KG1 (cell line): ENCODE data around the gene PRG2.
A peak's percentile ranks its signal among the peaks of the same experiment; 100 is the strongest.

Source experiments
- DNase-seq: peaks from one replicate; lab custom pipeline; 2025; lab: John Stamatoyannopoulos, UW

Gene PRG2, protein sequence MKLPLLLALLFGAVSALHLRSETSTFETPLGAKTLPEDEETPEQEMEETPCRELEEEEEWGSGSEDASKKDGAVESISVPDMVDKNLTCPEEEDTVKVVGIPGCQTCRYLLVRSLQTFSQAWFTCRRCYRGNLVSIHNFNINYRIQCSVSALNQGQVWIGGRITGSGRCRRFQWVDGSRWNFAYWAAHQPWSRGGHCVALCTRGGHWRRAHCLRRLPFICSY

DNA sequence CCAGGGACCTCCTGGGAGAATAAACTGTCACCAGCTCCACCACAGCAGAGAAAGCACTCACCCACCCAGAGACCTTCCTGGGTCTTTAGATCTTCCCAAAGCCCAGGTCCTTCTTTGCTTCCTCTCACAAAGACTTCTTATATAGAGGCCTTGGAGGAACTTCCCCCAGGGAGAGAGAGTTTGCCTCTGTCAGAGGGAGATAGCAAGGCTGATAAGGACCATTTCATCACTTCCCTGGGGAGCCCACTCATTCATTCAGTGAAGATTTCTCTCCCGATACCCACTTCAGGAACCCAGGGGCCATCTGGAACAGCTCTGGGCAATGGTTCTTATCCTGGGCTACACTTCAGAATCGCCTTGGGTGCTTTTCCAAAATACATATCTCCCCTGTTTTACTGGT lies at the start of gene PRG2:
TSS of gene PRG2 (minus strand) at position 116 of the 400 bp plus-strand sequence. CDS start 706 bp downstream, outside the sequence.
- DNase-seq = no peak

DNA sequence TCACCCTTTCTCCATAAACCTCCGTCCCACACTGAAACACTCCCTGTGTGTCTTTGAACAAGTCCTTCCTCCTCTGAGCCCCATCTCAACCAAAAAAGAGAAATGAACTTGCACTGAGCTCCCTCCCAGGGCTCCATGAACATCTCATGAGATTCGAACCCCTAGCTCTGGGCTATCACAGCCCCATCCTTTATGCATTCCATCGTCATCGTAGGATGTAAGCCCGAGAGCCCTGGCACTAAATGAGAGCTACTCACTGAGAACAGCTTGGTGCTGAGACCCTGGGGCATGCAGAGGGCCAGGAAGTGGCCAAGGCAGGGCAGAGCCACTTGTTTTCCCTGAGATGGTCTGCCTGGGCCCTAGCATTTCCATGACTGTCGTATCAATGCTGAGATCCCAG lies 49.3 kb upstream of the PRG2 start:
- DNase-seq = no peak

DNA sequence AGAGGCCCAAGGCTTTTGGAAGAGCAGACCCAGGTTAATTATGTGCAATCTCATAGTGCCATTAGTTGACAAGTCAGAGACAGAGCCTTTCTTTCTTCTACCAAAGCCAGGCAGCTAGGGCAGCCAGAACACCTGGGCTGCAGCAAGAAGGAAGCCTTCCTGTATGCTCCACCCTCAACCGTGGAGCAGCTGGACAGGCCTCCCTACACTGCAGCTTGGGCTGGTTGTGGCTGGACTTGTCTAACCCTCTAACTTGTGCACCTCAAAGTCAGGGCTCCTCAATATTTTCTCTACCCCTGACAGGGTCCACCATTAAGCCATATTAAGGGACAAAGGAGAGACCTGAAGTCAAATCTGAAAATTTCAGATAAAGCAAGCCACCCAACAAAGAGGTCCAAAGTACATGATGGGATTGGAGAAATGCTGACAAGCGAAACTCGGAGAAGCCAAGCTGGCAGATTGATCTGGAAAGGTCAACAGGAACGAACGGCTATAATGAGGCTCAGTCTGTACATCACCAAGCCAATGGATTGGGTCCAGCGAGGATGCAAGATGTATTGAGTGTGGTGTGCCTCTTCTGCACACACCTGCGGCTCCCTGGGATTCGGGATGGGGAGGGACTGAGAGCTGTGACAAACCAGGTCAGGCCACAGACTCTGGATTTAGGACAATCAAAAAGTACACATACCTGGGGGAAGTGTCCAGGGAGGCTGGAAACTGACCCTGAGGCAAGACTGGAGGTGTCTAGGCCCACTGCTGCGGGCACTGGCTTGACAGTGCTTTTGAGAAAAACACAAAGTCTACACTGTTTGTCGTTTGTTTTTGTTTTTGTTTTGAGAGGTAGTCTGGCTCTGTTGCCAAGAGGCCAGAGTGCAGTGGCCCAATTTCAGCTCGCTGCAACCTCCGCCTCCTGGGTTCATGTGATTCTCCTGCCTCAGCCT lies 48.2 kb upstream of the PRG2 start:
- DNase-seq = no peak

DNA sequence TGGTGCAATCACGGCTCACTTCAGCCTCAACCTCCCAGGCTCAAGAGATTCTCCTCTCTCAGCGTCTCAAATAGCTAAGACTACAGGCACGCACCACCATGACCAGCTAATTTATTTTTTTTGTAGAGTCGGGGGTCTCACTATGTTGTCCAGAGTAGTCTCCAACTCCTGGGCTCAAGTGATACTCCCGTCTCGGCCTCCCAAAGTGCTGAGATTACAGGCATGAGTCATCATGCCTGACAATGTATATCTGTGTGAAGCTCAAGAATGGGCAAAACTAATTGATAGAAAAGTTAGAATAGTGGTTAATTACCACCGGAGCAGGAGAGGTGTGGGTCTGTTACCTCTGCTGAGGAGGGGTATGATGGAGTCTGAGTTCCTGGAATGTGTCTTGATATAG lies 45.6 kb upstream of the PRG2 start:
- DNase-seq = no peak

DNA sequence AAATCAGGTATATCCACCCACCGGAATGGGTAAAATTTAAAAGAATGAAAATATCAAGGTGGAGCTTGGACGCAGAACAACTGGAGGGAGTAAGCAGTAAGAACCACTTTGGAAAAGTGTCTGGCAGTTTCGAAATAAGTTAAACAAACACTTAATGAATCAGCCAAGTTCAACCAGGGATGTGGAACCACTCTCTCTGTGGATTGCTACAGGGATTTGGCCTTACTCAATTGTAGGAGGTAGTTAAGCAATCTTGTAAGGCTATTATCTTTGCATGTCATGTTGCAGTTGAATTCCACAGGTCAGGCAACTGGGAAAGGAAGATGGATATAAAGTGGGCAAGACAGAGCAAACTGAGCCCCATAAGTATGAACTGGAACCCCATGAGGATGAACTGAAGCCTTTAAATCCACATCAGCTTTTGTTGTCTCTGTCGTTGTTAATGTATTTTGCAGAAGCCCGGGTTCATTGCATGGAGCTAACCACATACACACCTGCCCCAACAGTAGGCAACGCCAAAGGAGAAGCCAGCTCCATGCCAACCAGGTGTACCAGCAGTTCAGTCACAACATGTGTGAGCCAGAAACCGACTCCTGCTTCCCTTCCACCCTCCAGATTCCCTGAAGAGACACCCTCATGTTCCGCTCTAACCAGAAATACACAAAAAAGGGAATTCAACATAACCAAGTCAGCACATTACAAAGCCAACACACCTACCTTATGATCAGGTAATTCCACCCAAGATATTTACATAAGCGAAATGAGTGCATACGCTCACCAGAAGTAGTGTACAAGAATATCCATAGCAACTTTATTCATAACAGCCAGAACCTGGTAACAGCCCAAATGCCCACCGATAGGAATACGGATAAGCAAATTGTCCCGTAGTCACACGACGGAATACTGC lies 44.4 kb upstream of the PRG2 start:
- DNase-seq = no peak

DNA sequence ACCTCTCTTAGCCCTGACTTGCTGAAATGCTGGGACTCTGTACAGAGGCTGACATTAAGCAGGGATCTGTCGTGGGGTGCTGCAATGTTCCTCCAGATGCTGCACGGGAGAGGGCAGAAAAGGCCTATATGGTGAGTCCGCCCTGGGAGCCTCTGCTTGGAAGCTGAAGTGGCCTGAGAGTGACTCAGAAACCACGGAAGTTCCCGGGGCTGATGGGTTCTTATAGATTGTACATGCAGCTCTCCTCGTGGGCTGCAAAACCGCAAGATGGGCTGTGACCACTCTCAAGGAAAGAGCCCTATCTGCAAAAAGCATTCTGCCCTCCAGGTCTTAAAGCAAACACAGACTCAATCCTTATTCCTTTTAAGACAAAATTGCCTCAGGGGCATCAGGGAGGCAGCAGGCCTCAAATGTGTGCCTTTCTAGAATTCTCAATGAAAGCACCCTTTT lies 42.3 kb upstream of the PRG2 start:
- peak; percentile 87 for DNase-seq

DNA sequence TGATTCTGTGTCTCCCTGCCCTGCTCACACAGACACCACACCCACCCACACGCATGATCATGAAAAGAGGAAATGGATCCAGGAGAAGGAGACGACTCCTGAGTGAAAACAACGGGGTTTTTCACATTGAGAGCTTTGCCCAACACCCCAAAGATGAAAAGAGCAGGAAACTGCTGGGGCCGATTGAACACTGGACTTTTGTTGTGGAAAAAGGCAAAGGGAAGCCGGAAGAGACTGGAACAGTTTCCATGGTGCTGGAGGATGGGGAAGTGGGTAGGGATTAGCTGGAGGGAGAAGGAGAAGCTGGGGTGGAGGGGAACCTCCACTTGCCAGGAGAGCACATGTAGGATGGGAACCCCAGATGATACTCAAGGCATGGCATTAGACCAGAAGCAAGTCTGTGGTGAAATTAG lies 41.7 kb upstream of the PRG2 start:
- no peak for DNase-seq

DNA sequence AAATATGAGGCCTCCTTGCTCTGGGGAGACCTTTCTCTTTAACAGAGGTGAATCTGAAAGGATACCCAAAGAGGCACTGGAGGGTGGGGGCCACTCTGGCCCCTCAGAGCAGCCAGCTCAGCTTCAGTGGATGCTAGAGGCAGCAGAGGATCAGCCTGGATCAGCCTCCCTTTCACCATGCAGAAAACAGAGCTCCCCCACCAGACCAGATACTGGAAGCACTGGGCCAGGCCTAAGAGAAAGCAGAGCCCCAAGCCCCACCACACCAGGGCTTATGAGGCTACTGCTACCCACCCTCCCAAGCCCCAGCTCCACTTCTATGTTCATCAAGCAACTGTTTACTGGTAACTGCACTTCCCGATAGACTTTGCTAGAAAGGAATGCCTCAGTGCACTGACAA lies 40.5 kb upstream of the PRG2 start:
- peak; percentile 25 for DNase-seq

DNA sequence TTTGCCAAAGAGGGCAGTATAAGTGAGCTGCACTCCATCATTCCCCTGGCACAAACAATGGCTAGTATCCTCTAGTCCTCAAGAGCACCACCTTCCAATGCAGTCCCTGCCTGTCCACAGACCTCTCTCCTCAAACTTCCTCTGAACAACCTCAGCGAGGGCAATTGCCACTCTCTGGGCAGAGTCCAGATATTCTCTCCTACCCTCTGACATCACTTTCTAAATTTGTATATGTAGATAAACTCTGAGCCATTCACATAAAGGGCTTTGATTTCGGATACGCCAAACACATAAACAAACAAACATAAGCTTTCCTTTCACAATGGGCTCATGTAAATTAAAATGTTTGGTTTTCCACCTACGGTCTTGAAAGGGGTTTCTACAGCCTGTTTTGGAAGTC lies 39.5 kb upstream of the PRG2 start:
- no peak for DNase-seq

DNA sequence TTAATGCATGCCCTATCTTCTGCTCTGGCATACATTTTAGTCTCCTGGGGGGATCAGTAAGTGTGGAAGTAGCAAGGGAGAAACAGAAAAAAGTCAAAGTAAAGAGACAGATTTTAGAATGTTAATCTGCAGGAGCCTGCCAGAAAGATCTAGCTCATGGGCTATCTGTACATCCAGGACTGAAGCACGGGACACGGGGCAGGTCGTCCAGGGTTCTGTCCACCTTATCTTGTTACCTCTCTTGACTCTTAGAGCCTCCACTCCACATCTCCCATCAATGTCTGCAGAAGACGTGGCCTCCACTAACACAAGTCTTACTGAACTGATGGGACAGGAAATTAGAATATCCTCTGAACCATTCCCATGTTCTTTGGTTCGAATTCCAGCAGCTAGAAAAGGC lies 38.2 kb upstream of the PRG2 start:
- DNase-seq = no peak

DNA sequence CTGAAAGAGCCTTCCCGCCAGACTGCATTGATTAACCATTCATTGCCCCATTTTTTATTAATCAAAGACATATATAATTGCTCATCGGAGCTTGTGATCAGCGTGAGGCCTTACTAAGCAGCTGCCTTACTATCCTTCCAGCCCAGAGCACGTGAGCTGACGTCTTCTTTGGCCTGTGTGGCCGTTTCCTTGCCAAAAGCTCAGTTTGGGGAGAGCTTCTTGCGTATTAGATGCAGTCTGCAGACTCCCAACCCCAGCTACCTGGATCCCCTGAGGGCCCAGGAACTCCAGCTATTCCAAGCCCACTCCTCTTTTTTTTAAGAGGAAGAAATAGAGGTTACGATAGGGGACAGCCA lies 37.3 kb upstream of the PRG2 start:
- no peak for DNase-seq

DNA sequence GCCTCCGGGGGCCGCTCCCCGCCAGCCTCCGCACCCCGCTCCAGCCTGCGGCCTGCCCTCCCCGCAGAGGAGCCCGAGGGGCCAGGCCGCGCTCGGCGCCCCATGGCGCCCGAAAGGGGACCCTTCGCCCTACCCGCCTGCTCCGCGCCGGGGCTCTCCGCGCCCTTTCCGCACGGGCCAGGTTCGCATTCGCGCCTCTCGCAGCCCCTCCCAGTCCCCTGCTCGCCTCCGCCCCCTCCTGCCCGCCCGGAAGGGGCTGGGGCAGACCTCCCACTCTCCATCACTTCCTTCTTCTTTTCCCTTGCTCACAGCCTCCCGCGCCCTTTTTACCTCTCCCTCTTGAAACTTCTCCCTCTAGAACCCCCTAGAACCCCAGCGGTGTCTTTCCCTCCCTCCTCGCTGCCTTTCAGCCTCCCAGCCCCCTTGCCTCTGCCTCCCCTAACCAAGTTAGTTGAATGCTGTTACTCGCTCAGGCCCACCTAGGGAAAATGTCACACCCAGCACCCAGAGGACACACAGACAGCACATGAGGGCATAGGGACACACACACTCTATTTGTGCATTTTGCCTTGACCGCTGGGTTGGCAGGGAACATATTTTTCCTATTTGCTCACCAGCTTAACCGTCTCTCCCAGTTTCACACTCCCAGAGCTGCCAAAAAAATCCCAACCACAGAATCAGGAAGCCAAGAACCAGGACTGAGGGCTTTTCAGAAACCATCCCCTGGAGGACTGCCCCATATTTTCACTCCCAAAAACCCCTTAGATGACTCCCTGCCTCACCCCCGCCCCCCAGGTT lies 36.7 kb upstream of the PRG2 start, which contains the start of gene SLC43A3:
TSS of gene SLC43A3 (minus strand) at position 193 of the 798 bp plus-strand sequence. CDS start 949 bp downstream, outside the sequence.
- DNase-seq = peak; percentile 87

DNA sequence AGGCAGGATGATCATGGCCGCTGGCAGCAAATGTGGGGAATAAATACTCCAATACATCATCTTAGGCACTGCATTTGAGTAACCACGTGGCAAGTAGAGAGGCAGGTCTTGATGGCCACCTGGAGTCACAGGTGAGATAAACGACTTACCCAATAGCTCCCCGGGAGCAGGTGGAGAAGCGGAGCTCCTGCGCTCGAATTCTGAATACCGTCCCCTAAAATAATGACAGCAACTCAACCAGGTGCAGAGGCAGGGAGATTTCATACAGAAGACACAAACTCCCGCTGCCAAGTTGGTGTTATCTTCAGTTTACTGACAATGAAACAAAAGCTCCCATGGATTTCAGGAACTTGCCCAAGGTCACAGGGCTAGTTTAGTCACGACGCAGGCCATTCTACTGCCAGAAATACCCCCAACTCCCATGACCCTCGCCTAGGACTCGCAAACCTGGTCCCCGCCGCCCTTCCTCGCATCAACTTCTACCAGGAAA lies 36.0 kb upstream of the PRG2 start:
- no peak for DNase-seq

DNA sequence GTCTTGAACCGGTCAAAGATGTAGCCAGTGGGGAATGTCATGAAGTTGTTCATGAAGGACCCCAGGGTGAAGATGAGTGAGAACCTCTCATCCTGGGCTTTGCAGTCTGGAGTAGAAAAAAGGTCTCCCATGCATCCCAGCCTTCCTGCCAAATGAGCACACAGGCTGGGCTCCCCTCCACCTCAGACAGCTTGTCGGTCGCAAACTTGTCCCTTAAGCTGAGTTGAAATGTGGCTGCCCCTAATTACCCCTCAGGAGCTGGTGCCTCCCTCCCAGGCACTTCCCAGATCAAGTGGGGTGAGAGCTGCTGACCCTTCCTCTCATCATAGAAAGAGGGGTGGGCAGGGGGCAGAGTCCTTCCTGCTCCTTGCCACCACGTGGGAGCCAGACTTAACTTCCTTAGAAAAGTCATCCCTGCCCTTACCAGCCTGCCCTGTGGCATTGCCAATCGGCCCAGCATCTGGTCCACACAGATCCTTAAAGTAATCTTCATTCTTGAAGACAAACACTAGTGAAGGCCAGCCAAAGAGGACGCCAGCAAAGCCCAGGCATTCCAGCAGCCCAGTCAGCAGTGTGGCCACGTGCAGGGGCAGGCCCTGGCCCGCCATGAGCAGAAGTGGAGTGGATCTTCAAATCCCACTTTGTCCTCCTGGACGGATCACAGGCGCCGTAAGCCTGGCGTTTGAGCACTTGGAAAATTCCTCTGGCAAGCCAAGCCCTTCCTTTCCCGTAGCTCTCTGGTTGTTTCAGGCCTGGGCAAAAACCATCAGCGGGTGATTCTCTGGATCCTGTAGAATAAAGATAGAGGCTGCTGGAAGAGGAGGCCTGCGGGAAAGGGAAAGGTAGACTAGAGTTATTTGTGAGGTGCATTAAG lies 35.4 kb upstream of the PRG2 start:
- DNase-seq = no peak

DNA sequence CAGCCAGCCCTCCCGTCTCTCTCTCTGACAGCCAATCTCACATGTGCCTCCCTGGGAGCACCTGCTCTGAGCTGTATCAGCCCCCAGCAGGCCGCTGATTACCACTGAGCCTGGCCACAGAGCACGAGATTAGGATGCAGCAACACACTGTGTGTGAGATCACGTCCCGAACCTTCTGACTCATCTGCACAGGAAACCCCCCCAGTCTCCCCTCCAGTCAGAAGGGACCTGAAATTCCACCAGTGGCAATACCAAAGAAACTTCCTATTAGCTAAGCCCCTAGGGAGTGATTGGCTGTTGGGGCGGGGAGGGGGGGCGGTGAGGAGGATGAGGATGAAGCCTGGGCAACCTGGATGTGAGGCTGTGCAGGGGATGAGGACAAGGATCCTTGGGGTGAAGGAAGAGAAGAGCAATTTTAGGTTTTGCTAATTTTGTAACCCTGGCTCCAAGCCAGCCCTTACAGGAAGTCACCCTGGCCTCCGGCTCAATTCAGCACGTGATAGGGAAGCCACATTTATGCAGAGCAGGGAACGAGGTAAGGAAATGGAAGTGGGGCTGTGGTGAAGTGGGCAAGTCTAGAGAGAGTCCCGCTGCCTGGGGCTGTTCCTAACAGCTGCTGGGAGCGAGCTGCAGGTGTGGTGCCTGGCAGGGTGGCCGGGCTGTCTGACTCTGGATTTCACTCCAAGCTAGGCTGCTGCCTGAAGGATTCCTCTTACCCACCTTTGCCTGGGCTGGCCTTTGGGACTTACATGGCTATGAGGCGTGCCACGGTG lies 34.5 kb upstream of the PRG2 start:
- peak; percentile 89 for DNase-seq

DNA sequence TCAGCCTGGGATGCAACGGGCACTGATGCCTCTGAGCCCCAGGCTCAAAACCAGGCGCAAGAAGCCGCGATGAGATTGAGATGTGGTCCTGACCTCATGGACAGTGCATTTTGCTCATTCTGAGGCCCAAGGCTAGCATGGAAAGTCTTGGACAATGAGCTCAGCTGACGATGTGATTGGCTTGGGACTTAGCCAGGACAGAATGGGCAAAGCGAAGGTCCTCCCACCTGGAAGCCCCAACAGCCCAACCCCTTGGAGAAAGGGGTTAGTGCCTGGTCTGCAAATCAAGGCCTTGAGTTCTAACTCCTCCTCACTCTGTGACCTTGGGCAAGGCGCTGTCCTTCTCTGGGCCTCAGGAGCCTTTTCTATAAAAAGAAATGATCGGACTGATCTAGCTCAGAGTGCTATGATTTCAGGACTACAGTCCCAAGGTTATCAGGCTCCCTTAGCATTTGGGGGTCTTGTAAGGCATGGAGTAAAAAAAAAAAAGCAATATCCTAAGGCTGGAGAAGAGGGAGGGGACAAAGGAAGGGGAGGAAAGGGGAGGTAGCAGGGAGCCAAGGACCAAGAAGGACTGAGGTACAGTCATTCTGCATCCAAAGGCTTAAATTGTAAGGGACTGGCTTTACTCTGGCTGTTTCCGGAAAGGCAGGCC lies 33.8 kb upstream of the PRG2 start:
- DNase-seq = no peak

DNA sequence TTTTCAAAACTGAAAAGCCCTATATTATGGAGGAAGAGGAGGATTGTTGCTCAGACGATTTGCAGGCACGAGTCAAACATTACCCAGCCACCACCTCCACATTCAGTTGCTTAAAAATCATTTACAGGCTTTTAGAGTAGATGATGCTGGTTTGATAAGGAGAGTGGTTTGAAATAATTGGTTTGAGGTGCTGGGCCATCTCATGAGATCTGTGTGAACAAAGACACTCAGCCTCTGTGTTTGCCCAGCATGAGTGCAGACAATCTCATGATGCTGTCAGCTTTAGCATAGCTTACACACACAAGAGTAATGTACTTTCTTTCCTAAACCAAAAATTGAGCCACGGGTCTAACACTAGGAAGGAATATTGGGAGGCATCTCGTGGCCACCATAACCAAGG lies 32.2 kb upstream of the PRG2 start:
- DNase-seq = no peak

DNA sequence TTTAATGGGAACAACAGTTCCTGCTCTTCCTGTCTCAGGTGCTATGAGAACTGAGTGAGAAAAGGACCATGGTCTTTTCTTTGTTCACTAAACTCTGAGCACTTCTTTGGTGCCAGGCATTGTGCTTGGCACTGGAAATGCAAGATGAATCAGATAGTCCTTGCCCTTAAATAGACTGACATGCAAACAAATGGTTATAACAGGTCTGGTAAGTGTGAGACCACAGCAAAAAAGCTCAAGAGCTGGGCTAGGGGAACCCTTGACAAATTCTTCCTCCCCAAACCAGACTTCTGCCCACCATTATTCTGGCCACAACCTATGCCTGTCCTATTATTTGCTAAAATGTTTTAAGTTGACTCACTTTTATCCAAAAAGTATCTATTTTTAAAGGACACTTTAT lies 31.4 kb upstream of the PRG2 start:
- DNase-seq = no peak

DNA sequence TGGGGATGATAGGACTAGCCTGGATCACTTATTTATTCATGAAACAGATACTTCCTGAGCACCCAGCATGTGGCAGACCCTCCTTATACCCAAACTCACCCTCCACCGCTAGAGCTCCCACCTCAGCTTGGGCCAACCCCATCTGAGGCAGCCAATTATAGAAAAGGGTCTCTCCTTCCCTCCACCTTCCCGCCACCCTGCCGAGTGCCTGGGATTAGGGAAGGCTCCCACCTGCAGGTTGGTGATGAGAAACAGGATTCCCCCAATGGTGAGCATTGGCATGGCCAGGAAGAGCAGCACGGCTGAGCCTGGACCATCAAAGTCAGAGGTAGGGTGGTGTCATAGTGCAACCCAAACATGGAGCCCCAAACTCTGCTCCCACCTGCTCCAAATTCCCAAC lies 30.6 kb upstream of the PRG2 start:
- no peak for DNase-seq
